ENCODE results near the gene TMEM130. TPM values are rescaled to one million over a fixed set of nuclear protein-coding genes. Genes with fewer than 3 reads are reported as not detected.

TMEM130 gene
- total RNA-seq, 1 experiment from 2014 or later, result not detected

DNA sequence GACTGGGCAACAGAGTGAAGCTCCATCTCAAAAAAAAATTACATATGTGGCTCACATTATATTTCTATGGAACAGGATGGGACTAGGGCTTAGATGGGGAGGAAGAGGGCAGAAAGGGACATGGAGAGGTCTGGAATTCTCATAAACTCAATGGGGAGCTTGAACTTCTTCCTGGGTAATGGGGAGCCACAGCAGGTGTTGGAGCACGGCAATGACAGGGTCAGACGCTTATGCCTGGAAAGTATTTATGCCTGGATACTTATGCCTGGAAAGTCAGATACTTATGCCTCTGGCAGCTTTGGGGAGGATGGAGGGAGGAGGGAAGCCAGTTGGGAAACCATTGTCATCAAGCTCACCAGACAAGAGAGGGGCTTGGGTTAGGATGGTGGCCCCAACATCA is 36.8 kb downstream of the TMEM130 start:
- CTCF ChIA-PET, result interaction anchor here (1.0 kb wide), 1 partner anchor 61 kb away, joined by 3 read pairs; no protein-coding TSS in a partner anchor
- H3K36me3 Mint-ChIP-seq (ENCODE audit: insufficient read depth, unreplicated experiment), result no peaks in the 10 kb centered on the region
- POLR2A ChIA-PET, result no interaction called here

DNA sequence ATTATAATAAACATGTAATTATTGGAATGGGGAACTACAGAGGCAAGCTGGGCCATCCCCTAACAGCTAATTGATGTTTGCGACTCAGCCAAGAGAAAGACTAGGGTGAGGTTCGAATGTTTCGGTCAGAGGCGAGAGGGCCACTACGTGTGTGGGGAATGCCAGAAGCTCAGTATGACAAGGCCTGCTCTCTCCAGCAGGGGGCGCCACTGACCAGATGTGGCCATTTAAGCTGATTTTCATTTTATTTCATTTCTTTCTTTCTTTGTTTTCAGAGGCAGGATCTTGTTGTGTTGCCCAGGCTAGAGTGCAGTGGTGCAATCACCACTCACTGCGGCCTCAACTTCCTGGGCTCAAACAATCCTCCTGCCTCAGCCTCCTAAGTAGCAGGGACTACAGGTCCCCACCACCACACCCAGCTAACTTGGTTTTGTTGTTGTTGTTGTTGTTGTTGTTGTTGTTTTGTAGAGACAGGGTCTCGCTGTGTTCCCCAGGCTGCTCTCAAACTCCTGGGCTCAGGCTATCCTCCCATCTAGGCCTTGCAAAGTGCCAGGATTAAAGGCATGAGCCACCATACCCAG is 38.1 kb downstream of the TMEM130 start:
- no peak overlapping the region for H3K4me3 Mint-ChIP-seq (ENCODE audit: unreplicated experiment)
- no peaks in the 10 kb centered on the region for H3K4me1 ChIP-seq
- no TSS peak for BruUV-seq (replicated peaks)
- no peaks in the 10 kb centered on the region for H3K36me3 Mint-ChIP-seq (ENCODE audit: insufficient read depth, unreplicated experiment)
- CTCF ChIA-PET, result interaction anchor here (1.5 kb wide), 1 partner anchor 86 kb away, joined by 6 read pairs; no protein-coding TSS in a partner anchor
- no peaks in the 10 kb centered on the region for H3K4me1 Mint-ChIP-seq (ENCODE audit: low read depth, unreplicated experiment)
- no peaks in the 10 kb centered on the region for H3K9me3 Mint-ChIP-seq (ENCODE audit: unreplicated experiment)
- no peaks in the 10 kb centered on the region for H3K27me3 ChIP-seq (replicated peaks; ENCODE audit: control insufficient read depth, insufficient read depth, low read length)
- POLR2A ChIA-PET, result no interaction called here
- H3K36me3 ChIP-seq (ENCODE audit: control insufficient read depth, insufficient read depth, low read length), result no peaks in the 10 kb centered on the region
- H3K27me3 Mint-ChIP-seq (ENCODE audit: insufficient read depth, unreplicated experiment), result no peaks in the 10 kb centered on the region
- intact Hi-C loops (cut with micrococcal nuclease; ENCODE audit: unreplicated experiment), result no loop called here
- TF ChIP-seq, protein P1, sequence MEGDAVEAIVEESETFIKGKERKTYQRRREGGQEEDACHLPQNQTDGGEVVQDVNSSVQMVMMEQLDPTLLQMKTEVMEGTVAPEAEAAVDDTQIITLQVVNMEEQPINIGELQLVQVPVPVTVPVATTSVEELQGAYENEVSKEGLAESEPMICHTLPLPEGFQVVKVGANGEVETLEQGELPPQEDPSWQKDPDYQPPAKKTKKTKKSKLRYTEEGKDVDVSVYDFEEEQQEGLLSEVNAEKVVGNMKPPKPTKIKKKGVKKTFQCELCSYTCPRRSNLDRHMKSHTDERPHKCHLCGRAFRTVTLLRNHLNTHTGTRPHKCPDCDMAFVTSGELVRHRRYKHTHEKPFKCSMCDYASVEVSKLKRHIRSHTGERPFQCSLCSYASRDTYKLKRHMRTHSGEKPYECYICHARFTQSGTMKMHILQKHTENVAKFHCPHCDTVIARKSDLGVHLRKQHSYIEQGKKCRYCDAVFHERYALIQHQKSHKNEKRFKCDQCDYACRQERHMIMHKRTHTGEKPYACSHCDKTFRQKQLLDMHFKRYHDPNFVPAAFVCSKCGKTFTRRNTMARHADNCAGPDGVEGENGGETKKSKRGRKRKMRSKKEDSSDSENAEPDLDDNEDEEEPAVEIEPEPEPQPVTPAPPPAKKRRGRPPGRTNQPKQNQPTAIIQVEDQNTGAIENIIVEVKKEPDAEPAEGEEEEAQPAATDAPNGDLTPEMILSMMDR (IDR thresholded peaks at IDR 0.05; ENCODE audit: insufficient read depth in 1 of 2, low read depth in 1 of 2, low read length in 1 of 2, severe bottlenecking in 1 of 2, unreplicated experiment in 1 of 2), result peak; percentile 28 to 58
- H3K4me3 ChIP-seq (ENCODE audit: low read depth, low read length), result no peak overlapping the region
- H3K27ac Mint-ChIP-seq (ENCODE audit: unreplicated experiment), result no peak overlapping the region
- peak in 1 of 2 experiments; percentile 29 for DNase-seq
- H3K9me3 ChIP-seq, result no peaks in the 10 kb centered on the region

More for the DNA sequence above, 36.8 kb downstream of the TMEM130 start:
- H3K9me3 Mint-ChIP-seq (ENCODE audit: unreplicated experiment), result no peaks in the 10 kb centered on the region
- no peak overlapping the region for H3K27ac Mint-ChIP-seq (ENCODE audit: unreplicated experiment)
- no peak for DNase-seq
- no peak overlapping the region for H3K4me3 Mint-ChIP-seq (ENCODE audit: unreplicated experiment)
- Histone ChIP-seq H3K27me3 (replicated peaks; ENCODE audit: control insufficient read depth, insufficient read depth, low read length) (no peaks in the 10 kb centered on the region), H3K9me3 (no peaks in the 10 kb centered on the region), H3K4me1 (no peaks in the 10 kb centered on the region), H3K36me3 (ENCODE audit: control insufficient read depth, insufficient read depth, low read length) (no peaks in the 10 kb centered on the region), H3K4me3 (ENCODE audit: low read depth, low read length) (no peak overlapping the region)
- H3K27me3 Mint-ChIP-seq (ENCODE audit: insufficient read depth, unreplicated experiment), result no peaks in the 10 kb centered on the region
- no TSS peak for BruUV-seq (replicated peaks)
- no peaks in the 10 kb centered on the region for H3K4me1 Mint-ChIP-seq (ENCODE audit: low read depth, unreplicated experiment)
- TF ChIP-seq, protein P1 (IDR thresholded peaks at IDR 0.05; ENCODE audit: insufficient read depth in 1 of 2, low read depth in 1 of 2, low read length in 1 of 2, severe bottlenecking in 1 of 2, unreplicated experiment in 1 of 2), result no peak
- intact Hi-C loops (cut with micrococcal nuclease; ENCODE audit: unreplicated experiment), result no loop called here

DNA sequence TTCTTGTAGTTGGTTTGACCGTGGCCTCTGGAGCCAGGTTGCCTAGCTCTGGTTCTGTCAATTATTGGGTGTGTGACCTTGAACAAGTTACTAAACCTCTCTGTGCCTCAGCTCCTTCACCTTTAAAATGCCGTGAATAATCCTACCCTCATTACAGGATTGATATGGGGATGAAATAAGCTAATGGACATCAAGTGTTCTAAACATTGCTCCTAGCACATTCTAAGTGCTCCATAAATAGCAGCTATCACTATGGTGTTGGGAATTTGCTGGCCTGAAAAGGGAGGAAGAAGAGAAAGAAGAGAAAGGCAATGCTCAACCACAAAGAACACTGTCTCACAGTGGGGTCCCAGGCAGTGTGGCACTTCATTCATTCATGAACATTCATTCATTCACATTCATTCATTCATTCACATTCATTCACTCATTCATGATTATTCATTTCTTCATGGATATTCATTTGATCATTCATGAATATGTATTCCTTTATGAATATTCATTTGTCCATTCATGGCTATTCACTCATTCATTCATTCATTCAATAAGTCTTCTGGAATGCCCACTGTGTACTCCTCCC is 38.8 kb downstream of the TMEM130 start:
- H3K27ac Mint-ChIP-seq (ENCODE audit: unreplicated experiment), result no peak overlapping the region
- H3K9me3 ChIP-seq, result no peaks in the 10 kb centered on the region
- no peaks in the 10 kb centered on the region for H3K36me3 ChIP-seq (ENCODE audit: control insufficient read depth, insufficient read depth, low read length)
- BruUV-seq (replicated peaks), result no TSS peak
- intact Hi-C loops (cut with micrococcal nuclease; ENCODE audit: unreplicated experiment), result no loop called here
- POLR2A ChIA-PET, result interaction anchor here (0.6 kb wide), 2 partner anchors 12 to 353 kb away, joined by 3 to 4 read pairs; no protein-coding TSS in a partner anchor
- H3K4me3 Mint-ChIP-seq (ENCODE audit: unreplicated experiment), result no peak overlapping the region
- no peaks in the 10 kb centered on the region for H3K36me3 Mint-ChIP-seq (ENCODE audit: insufficient read depth, unreplicated experiment)
- no peak overlapping the region for H3K4me3 ChIP-seq (ENCODE audit: low read depth, low read length)
- no peaks in the 10 kb centered on the region for H3K4me1 Mint-ChIP-seq (ENCODE audit: low read depth, unreplicated experiment)
- CTCF ChIA-PET, result interaction anchor here (1.5 kb wide), 1 partner anchor 85 kb away, joined by 6 read pairs; no protein-coding TSS in a partner anchor
- no peaks in the 10 kb centered on the region for H3K9me3 Mint-ChIP-seq (ENCODE audit: unreplicated experiment)
- no peak for DNase-seq
- TF ChIP-seq, protein P1 (IDR thresholded peaks at IDR 0.05; ENCODE audit: insufficient read depth in 1 of 2, low read depth in 1 of 2, low read length in 1 of 2, severe bottlenecking in 1 of 2, unreplicated experiment in 1 of 2), result no peak
- no peaks in the 10 kb centered on the region for H3K27me3 ChIP-seq (replicated peaks; ENCODE audit: control insufficient read depth, insufficient read depth, low read length)
- H3K27me3 Mint-ChIP-seq (ENCODE audit: insufficient read depth, unreplicated experiment), result no peaks in the 10 kb centered on the region
- no peaks in the 10 kb centered on the region for H3K4me1 ChIP-seq
